HS-27A (cell line): Measurements from ENCODE around the gene AGBL4.

ENCODE experiments used
- DNase-seq: peaks from one replicate; pipeline ENCODE4 v3.0.0-alpha.2; 2012; ENCODE audit warnings: low read depth, missing footprints

Gene AGBL4

GRCh38 chr1:49181033-49181432 is 842.7 kb downstream of the AGBL4 start:
- DNase-seq = no peak

- DNase-seq = no peak
Measured at GRCh38 chr1:49171941-49172593, 851.7 kb downstream of the AGBL4 start.

- no peak for DNase-seq
Measured at GRCh38 chr1:49166031-49166430, 857.7 kb downstream of the AGBL4 start.

- DNase-seq = no peak
Measured at GRCh38 chr1:49163031-49163430, 860.7 kb downstream of the AGBL4 start.

GRCh38 chr1:49160677-49161076 is 863.1 kb downstream of the AGBL4 start:
- no peak for DNase-seq

- DNase-seq = no peak
Measured at GRCh38 chr1:49136738-49137251, 887.0 kb downstream of the AGBL4 start.

- no peak for DNase-seq
Measured at GRCh38 chr1:49125746-49126145, 898.0 kb downstream of the AGBL4 start.

- no peak for DNase-seq
Measured at GRCh38 chr1:49111931-49112330, 911.8 kb downstream of the AGBL4 start.

GRCh38 chr1:49106445-49106844 is 917.3 kb downstream of the AGBL4 start:
- no peak for DNase-seq

GRCh38 chr1:49104575-49104974 is 919.2 kb downstream of the AGBL4 start:
- no peak for DNase-seq

- DNase-seq = no peak
Measured at GRCh38 chr1:49102752-49103151, 921.0 kb downstream of the AGBL4 start.

GRCh38 chr1:49098866-49099265 is 924.9 kb downstream of the AGBL4 start:
- no peak for DNase-seq

- no peak for DNase-seq
Measured at GRCh38 chr1:49086327-49086726, 937.4 kb downstream of the AGBL4 start.

GRCh38 chr1:49085079-49085478 is 938.7 kb downstream of the AGBL4 start:
- DNase-seq = no peak

- DNase-seq = no peak
Measured at GRCh38 chr1:49060766-49061165, 963.0 kb downstream of the AGBL4 start.

GRCh38 chr1:49059087-49059486 is 964.7 kb downstream of the AGBL4 start:
- no peak for DNase-seq

GRCh38 chr1:49052102-49052501 is 971.7 kb downstream of the AGBL4 start:
- no peak for DNase-seq

GRCh38 chr1:49051647-49052046 is 972.1 kb downstream of the AGBL4 start:
- no peak for DNase-seq

- DNase-seq = no peak
Measured at GRCh38 chr1:49050041-49050440, 973.7 kb downstream of the AGBL4 start.

- no peak for DNase-seq
Measured at GRCh38 chr1:49048188-49048587, 975.6 kb downstream of the AGBL4 start.

- DNase-seq = no peak
Measured at GRCh38 chr1:49046305-49046704, 977.4 kb downstream of the AGBL4 start.

GRCh38 chr1:49045371-49045770 is 978.4 kb downstream of the AGBL4 start:
- DNase-seq = no peak

- no peak for DNase-seq
Measured at GRCh38 chr1:49036700-49037099, 987.1 kb downstream of the AGBL4 start.

- no peak for DNase-seq
Measured at GRCh38 chr1:49028396-49028795, 995.4 kb downstream of the AGBL4 start.
